Right lobe of liver (tissue), 6 donors: ENCODE results near the gene SCN4A. TPM values are rescaled to one million over a fixed set of nuclear protein-coding genes. Genes with fewer than 3 reads are reported as not detected.
"Not testable (repeated sequence)": the region's sequence is repeated elsewhere in the genome, so short reads cannot be mapped to it uniquely, and the experiment has no call there.

Experiments
- ATAC-seq, 4 donors: fragments of 200-7000 bp; cut with Tn5 transposase; one replicate each; pipeline ENCODE4 v1.9.1; 2020; ENCODE audit warnings: mild to moderate bottlenecking in 4 of 4, moderate library complexity in 4 of 4
- DNase-seq, 3 donors: peaks; one replicate each; pipeline ENCODE4 v3.0.0-alpha.2; 2020
- H3K27ac ChIP-seq, 3 donors: fragments of 200-600 bp; one replicate each; pipeline ENCODE4 v1.8.0; 2022
- H3K27me3 ChIP-seq, 2 donors: fragments of 200-600 bp; one replicate each; pipeline ENCODE4 v1.8.0; 2022
- H3K36me3 ChIP-seq, 4 donors: fragments of 200-600 bp; sonication (generic) in 1 of 4; one replicate each; pipeline versions ENCODE4 v1.5.1 to v1.8.0; 2017 to 2022; ENCODE audit warnings: control low read depth in 1 of 4
- H3K4me1 ChIP-seq, 4 donors: fragments of 200-600 bp; sonication (generic) in 1 of 4; one replicate each; pipeline versions ENCODE4 v1.5.1 to v1.8.0; 2017 to 2022; ENCODE audit warnings: control low read depth in 1 of 4
- H3K4me3 ChIP-seq, 3 donors: fragments of 200-600 bp; one replicate each; pipeline ENCODE4 v1.8.0; 2022
- H3K9me3 ChIP-seq, 4 donors: fragments of 200-600 bp; sonication (generic) in 1 of 4; one replicate each; pipeline versions ENCODE4 v1.5.1 to v1.8.0; 2017 to 2022; ENCODE audit warnings: control low read depth in 1 of 4
- POLR2A ChIP-seq: fragments of 450-650 bp; IDR thresholded peaks from one replicate; pipeline ENCODE4 v1.6.1; 2017; ENCODE audit warnings: antibody characterized with exemption, mild to moderate bottlenecking
- WGBS: methylation state at CpG from one replicate; pipeline ENCODE4 v1.1.6; 2018; ENCODE audit warnings: low coverage, low lambda C conversion rate; ENCODE audit not compliant: insufficient coverage; ENCODE audit errors: missing lambda C conversion rate; 5-methylcytosine and 5-hydroxymethylcytosine counted together
- intact Hi-C, 2 donors: fragments of 100-400 bp; cut with DNase I; formaldehyde crosslinking; loops; one replicate each; pipeline versions ENCODE4 v1.11.2 to v1.14.1; 2022
- long read RNA-seq: library from polyadenylated mRNA; unstranded; transcript quantifications from one replicate; pipeline ENCODE4 v2.0.0, GENCODE V29; 2019
- total RNA-seq, 6 experiments: library from RNA; depleted of rRNA in 2 of 6; stranded (reverse); fragments of >200 nt in 2 of 6; fragmentation: NEBNext Ultra II Directional in 3 of 6; extraction: Animal tissue kit (Norgen Biotek cat#: 25700) in 3 of 6; gene quantifications; one replicate each; pipeline versions ENCODE4 v1.1.0 to v1.2.4, GENCODE V29; 2016 to 2023
- TF ChIP-seq, protein P1 (sequence below), 4 donors: fragments of 200-600 bp in 3 of 4; fragments of 450-650 bp in 1 of 4; IDR thresholded peaks; one replicate each; pipeline versions ENCODE4 v1.5.1 to v1.8.0; 2016 to 2022; ENCODE audit warnings: antibody characterized with exemption in 4 of 4, mild to moderate bottlenecking in 2 of 4
- donor health status: DM: no; HTN: yes; CAD: no.
- donor health status: DM: no; HTN: no; CAD: no.
- donor health status: DM: no; HTN: no; CAD: no.
- donor health status: DM: no; HTN: yes; CAD: no.
- donor health status: DM: no; HTN: yes; CAD: no.

SCN4A gene
- total RNA-seq = 1 to 10 TPM in 1 of 6 experiments, under 1 TPM in 5; 0.10 to 1.4 (median 0.20) TPM
- long read RNA-seq = 0 reads

DNA sequence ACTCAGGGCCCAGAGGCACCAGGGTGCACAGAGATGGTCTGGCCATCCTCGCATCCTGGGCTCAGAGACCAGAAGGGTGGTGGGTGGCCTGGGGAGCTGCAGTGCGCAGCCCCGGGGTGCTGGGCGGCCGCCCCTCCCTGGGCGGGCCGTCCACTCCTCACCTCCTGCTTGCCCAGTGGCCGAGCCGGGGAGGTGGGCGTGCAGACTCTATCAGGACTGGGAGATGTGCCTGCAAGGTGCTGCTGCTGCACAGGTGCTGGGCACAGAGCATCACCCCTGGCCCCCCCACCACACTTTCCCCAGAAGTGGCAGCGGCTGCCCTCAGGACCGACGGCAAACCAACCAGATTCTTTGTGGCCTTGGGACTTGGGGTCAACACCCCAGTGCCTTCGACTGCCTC, at the start of gene SCN4A:
Gene SCN4A (minus strand): TSS at position 123 of the 400 bp plus-strand sequence. CDS start 77 bp downstream, at position 46.
- Histone ChIP-seq H3K4me1 (no peaks in the 10 kb centered on the region), H3K27ac (no peak within 1 kb of the TSS), H3K36me3 (no peaks in the 10 kb centered on the region), H3K9me3 (no peaks in the 10 kb centered on the region), H3K27me3 (no peaks in the 10 kb centered on the region), H3K4me3 (no peak within 1 kb of the TSS)
- 83% methylated on average over 1 of the region's 14 CpGs for WGBS
- ATAC-seq (peak in 1 of 4 donors; percentile 14), DNase-seq (no peak)
- TF ChIP-seq, protein P1, sequence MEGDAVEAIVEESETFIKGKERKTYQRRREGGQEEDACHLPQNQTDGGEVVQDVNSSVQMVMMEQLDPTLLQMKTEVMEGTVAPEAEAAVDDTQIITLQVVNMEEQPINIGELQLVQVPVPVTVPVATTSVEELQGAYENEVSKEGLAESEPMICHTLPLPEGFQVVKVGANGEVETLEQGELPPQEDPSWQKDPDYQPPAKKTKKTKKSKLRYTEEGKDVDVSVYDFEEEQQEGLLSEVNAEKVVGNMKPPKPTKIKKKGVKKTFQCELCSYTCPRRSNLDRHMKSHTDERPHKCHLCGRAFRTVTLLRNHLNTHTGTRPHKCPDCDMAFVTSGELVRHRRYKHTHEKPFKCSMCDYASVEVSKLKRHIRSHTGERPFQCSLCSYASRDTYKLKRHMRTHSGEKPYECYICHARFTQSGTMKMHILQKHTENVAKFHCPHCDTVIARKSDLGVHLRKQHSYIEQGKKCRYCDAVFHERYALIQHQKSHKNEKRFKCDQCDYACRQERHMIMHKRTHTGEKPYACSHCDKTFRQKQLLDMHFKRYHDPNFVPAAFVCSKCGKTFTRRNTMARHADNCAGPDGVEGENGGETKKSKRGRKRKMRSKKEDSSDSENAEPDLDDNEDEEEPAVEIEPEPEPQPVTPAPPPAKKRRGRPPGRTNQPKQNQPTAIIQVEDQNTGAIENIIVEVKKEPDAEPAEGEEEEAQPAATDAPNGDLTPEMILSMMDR (IDR thresholded peaks at IDR 0.05) = no peak
- TF ChIP-seq POLR2A = no peak
- intact Hi-C loops = no loop called here

DNA sequence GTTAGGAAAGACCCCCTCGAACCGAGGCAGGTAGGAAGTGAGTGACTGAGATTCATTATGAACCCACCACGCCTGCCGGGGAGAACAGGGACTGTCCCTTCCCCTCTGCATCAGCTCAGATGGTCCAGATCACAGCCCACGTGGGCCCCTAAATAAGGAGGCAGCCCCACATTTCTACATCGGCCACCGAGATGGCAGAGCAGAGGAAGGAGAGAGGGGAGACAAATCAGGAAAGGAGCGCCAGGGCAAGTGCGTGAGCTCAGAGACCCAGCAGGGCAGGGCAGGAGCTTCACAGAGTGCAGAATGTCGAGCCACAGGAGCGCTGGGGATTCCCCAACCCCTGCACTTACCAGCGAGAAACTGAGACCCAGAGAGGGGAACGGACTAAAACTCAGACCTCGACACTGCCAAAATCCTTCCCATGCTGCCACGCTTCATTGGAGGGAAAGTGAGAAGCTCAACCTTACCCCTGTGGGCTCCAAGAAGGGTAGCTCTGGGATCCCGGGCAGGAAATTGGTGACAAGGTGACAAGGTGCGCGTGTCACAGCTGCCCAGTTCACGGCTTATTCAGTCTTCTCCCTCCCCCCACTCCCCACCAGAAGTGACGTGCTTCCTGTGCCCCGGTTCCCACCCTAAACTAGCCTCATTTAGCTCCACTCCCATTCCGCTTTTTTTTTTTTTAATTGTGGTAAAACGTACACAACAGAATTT, 47.5 kb upstream of the SCN4A start, which contains the start of gene ICAM2:
Gene ICAM2 (minus strand): TSS at position 578 of the 711 bp plus-strand sequence. CDS start 13,942 bp downstream, outside the sequence.
- H3K9me3 ChIP-seq = no peaks in the 10 kb centered on the region
- 7% methylated on average over 16 of the region's 23 CpGs for whole genome bisulfite sequencing
- H3K4me1 ChIP-seq = no peaks in the 10 kb centered on the region
- H3K4me3 ChIP-seq = peak within 1 kb of the TSS; percentile 31 to 46 (median 39)
- H3K36me3 ChIP-seq = no peaks in the 10 kb centered on the region
- DNase-seq (peak; percentile 67 to 74 (median 71)), ATAC-seq (peak; percentile 83 to 84 (median 84))
- H3K27me3 ChIP-seq = no peaks in the 10 kb centered on the region
- intact Hi-C loops = no loop called here
- TF ChIP-seq POLR2A = peak; percentile 35
- TF ChIP-seq, protein P1 (IDR thresholded peaks at IDR 0.05) = no peak
- H3K27ac ChIP-seq = peak within 1 kb of the TSS; percentile 56 to 75 (median 74)

DNA sequence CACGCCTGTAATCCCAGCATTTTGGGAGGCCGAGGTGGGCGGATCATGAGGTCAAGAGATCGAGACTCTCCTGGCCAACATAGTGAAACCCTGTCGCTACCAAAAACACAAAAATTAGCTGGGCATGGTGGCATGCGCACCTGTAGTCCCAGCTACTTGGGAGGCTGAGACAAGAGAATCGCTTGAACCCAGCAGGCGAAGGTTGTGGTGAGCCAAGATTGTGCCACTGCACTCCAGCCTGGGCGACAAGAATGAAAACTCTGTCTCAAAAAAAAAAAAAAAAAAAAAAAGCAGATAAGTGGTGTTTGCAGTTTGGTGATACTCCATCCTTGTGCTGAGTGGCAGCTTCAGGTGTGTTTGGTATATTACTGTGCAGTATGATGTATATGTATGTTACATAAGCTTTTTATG, 46.8 kb upstream of the SCN4A start:
- intact Hi-C loops, H3K27me3 ChIP-seq, H3K9me3 ChIP-seq, ATAC-seq, H3K4me1 ChIP-seq, H3K36me3 ChIP-seq: not testable (repeated sequence)
- WGBS = 65% methylated on average over 7 of the region's 9 CpGs
- peak overlapping the region in 1 of 3 donors; percentile 75 for H3K27ac ChIP-seq
- DNase-seq = peak in 1 of 3 donors; percentile 11
- peak overlapping the region in 2 of 3 donors; percentile 39 to 46 for H3K4me3 ChIP-seq

DNA sequence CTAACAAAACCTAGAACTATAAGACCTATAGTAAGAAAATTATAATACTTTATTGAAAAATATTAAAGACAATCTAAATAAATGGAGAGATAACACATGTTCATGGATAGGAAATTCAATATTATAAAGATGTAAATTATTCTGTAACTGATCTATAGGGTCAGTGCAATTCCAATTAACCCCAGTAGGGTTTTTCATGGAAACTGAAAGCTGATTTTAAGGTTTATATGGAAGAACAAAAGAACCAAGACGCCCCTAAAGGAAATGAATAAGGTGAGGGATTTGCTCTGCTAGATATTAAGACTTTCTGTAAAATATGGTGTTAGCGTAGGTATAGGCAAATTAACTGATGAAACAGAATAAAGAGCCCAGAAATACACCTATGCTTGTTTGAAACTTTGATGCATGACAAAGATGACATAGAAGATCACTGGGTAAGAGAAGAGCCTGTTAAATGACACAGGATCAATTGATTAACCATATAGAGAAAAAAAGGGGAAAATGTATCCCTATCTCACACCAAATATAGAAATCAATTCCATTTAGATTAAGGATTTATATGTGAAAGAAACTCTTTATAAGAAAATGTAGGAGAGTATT, 44.8 kb upstream of the SCN4A start:
- no peak for ATAC-seq
- Histone ChIP-seq H3K27ac (peak overlapping the region in 1 of 3 donors; percentile 0), H3K4me1 (no peaks in the 10 kb centered on the region), H3K4me3 (no peak overlapping the region), H3K27me3 (no peaks in the 10 kb centered on the region), H3K9me3 (no peaks in the 10 kb centered on the region), H3K36me3 (no peaks in the 10 kb centered on the region)
- 67% methylated on average over 2 of the region's 2 CpGs for WGBS
- TF ChIP-seq POLR2A = no peak
- TF ChIP-seq, protein P1 (IDR thresholded peaks at IDR 0.05) = peak in 1 of 4 donors; percentile 8
- intact Hi-C loops = no loop called here
- DNase-seq = no peak

DNA sequence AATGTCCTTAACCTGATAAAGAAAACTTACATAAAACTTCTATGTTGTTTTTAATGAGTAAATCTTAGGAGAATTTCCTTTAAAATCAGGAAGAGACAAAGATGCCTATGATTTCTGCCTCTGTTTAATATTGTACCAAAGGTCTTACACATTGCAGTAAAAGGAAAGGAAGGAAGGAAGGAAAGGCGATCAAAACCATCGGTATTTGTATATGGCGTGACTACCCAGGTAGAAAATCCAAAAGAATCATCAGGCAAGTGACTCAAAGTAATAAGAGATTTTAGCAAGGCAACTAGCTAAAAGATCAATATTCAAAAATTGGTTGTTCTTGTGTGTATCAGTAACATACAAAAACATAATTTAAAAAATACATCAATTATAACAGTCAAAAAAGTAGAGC, 44.3 kb upstream of the SCN4A start:
- 63% methylated on average over 3 of the region's 3 CpGs for WGBS
- H3K4me1 ChIP-seq = no peaks in the 10 kb centered on the region
- no peaks in the 10 kb centered on the region for H3K9me3 ChIP-seq
- TF ChIP-seq POLR2A = no peak
- TF ChIP-seq, protein P1 (IDR thresholded peaks at IDR 0.05) = no peak
- intact Hi-C loops = no loop called here
- peak overlapping the region in 2 of 3 donors; percentile 0 to 47 for H3K27ac ChIP-seq
- H3K4me3 ChIP-seq = no peak overlapping the region
- H3K36me3 ChIP-seq = no peaks in the 10 kb centered on the region
- ATAC-seq (no peak), DNase-seq (no peak)
- H3K27me3 ChIP-seq = no peaks in the 10 kb centered on the region
